G401 (cell line): Measurements from ENCODE around the gene ZNF525. TPM values are rescaled to one million over a fixed set of nuclear protein-coding genes. Genes with fewer than 3 reads are reported as not detected.
"Not testable (repeated sequence)": the region's sequence is repeated elsewhere in the genome, so short reads cannot be mapped to it uniquely, and the experiment has no call there.

ENCODE experiments used
- DNase-seq: peaks from one replicate; pipeline ENCODE4 v3.0.0-alpha.2; 2015; ENCODE audit warnings: low spot score
- in situ Hi-C: cut with HindIII; loops from 2 replicates; pipeline ENCODE4 v1.10.0; 2016; ENCODE audit warnings: low sequenced_read_pairs, mixed read lengths
- total RNA-seq: library from RNA; depleted of rRNA; stranded (reverse); fragments of >200 nt; shearing (Covaris generic); gene quantifications from 2 replicates; pipeline ENCODE4 v1.2.3, GENCODE V29; 2014; rRNA removed

The ZNF525 gene
- total RNA-seq: 11.9 and 23.0 TPM in 2 replicates

GRCh38 chr19:53365134-53365898 lies at the start of gene ZNF525:
Gene ZNF525, plus strand, starts transcription at chr19:53365705. Its CDS starts 6,577 bp downstream, at chr19:53372282.
- in situ Hi-C loops: no loop called here
- peak; percentile 95 for DNase-seq

- in situ Hi-C loops: no loop called here
- DNase-seq: peak; percentile 36
These were observed 36.5 kb upstream of the ZNF525 start for GRCh38 chr19:53328967-53329366.

- in situ Hi-C loops: no loop called here
These were observed 33.0 kb upstream of the ZNF525 start for GRCh38 chr19:53332484-53332883.

DNA sequence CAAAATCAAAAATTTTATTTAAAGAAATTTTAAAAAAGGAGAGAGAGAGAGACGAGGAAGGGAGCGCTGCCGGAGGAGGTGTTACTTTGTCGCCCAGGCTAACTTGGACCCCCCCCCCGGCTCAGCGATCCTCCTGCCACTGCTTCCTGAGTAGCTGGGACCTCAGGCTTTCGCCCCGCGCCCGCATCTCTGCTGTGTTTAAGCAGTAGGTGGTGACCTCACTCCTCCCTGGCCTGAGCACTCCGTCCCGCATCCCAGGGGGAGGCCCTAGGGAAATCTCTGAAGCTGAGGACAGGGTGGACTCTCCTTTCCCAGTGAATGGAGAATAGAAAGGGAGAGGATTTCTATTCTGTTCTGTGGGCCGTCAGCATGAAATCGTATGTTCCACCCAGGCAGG lies 32.4 kb upstream of the ZNF525 start:
- in situ Hi-C loops: no loop called here
- no peak for DNase-seq

More at GRCh38 chr19:53332484-53332883, 33.0 kb upstream of the ZNF525 start:
- peak; percentile 1 for DNase-seq

DNA sequence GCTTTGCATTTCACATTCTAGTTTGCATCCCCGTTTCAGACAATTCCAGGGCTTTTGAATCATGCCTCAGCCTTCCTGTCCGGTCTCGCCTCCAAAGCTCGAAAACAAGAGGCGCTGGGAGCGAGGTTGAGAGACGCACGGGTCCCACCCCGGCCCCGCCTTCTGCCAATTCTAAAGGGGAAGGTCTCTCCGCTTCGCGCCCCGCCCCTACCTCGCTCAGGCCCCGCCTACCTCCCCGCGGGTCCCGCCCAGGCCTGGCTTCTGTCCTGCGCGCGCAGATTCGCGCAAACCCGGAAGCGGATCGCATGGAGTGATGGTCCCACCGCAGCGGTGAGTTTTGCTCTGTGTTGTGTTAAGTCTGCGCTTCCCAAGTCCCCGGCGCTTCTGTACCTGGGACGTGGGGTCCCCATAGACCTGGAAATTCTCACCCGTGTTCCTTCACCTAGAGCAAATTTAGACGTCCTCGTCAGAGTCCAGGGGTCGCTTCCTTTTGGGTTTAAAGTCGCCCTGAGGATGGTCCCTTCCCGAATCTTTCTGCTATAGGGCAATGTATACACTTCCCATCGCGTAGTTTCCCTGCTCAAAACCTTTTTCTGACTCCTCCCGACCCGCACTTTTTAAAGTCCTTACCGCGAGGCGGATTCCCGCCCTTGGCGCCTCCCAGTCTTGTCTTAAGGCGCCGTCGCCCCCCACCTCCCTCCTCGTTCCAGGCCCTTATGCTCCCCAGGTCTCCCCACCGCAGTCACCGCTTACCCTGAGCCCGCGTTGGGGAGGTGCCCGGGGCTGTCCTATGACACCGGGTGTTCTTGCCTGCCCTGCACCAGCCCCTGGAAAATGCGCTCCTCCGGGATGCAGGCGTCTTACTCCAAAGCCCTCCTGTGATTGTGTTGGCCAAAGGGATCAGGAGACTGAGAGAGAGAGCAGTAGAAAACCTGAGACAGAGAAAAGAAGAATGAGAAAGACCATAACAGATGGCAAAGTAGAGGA lies 31.7 kb upstream of the ZNF525 start, which contains the start of gene ZNF845:
Gene ZNF845 (plus strand): TSS at position 287 of the 987 bp plus-strand sequence. CDS start 7,559 bp downstream, outside the sequence.
- in situ Hi-C loops: no loop called here
- peak; percentile 93 for DNase-seq

- in situ Hi-C loops, DNase-seq: not testable (repeated sequence)
These were observed 21.1 kb upstream of the ZNF525 start for GRCh38 chr19:53344403-53344802.

DNA sequence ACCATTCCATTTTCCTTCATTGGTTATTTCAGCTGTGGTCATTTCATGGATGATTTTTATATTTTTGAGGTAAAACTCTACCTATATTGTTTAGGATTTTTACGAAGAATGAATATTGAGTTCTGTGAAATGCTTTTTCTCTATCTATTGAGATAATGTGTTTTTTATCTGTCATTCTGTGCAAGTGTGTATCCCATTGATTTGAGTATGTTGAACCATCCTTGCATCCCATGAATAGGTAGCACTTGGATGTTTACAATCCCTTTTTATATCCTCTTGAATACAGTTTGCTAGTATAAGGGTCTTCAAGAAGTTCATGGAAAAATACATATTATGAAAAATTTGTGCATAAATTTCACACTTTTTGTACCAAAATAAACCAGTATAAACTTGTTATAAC lies 9.8 kb upstream of the ZNF525 start:
- no peak for DNase-seq
- in situ Hi-C loops: no loop called here

DNA sequence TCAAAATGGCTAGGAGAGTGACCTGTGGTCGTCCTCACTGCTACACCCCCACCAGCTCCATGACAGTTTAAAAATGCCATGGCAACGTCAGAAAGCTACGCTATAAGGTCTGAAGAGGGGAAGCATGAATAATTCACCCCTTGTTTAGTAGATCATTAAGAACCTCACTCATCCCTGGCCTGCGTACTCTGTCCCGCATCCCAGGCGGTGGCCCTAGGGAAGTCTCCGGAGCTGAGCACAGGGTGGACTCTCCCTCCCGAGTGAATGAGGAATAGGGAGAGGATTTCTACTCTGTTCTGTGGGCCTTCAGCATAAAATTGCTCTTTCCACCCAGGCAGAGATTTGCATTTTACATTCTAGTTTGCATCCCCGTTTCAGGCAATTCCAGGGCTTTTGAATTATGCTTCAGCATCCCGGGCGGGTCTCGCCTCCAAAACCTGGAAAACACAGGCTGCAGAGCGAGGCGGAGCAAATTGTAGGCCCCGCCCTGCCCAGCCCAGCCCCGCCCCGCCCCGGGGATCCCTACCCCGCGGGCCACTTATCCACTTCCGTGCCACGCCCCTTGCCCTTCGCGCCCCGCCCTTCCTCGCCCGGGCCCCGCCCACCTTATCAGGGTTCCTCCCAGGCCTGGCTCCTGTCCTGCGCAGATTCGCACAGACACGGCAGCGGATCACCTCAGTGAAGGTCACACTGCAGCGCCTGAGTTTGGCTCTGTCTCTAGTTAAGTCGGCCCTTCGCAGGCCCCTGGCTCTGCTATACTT lies 7.5 kb upstream of the ZNF525 start:
- no peak for DNase-seq
- in situ Hi-C loops: no loop called here

GRCh38 chr19:53360056-53360455 lies 5.4 kb upstream of the ZNF525 start:
- DNase-seq, in situ Hi-C loops: not testable (repeated sequence)

DNA sequence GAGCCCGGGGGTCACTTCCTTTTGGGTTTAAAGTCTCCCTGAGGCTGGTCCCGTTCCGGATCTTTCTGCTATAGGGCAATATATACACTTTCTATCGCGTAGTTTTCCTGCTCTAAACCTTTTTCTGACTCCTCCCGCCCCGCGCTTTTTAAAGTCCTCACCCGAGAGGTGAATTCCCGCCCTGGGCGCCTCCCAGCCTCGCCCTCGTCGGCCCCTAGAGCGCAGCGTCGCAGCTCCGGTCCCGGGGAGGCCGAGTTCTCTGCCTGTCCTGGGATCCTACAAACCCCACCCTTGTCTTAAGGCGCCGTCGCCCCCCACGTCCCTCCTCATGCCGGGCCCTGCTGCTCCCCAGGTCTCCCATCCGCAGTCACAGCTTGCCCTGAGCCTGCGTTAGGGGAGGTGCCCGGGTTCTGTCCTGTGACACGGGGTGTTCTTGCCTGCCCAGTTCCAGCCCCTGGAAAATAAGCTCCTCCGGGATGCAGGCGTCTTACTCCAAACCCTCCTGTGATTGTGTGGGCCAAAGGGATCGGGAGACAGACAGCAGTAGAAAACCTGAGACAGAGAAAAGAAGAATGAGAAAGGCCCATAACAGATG lies 491 bp downstream of the ZNF525 start:
- DNase-seq: no peak
- in situ Hi-C loops: no loop called here

- no peak for DNase-seq
- in situ Hi-C loops: no loop called here
These were observed 6.7 kb downstream of the ZNF525 start for GRCh38 chr19:53372196-53372595.

GRCh38 chr19:53374288-53374687 lies 8.8 kb downstream of the ZNF525 start:
- DNase-seq: no peak
- in situ Hi-C loops: no loop called here

- DNase-seq: no peak
- in situ Hi-C loops: no loop called here
These were observed 9.2 kb downstream of the ZNF525 start for GRCh38 chr19:53374743-53375142.

GRCh38 chr19:53381376-53381775 lies 15.9 kb downstream of the ZNF525 start:
- in situ Hi-C loops: no loop called here
- DNase-seq: no peak

DNA sequence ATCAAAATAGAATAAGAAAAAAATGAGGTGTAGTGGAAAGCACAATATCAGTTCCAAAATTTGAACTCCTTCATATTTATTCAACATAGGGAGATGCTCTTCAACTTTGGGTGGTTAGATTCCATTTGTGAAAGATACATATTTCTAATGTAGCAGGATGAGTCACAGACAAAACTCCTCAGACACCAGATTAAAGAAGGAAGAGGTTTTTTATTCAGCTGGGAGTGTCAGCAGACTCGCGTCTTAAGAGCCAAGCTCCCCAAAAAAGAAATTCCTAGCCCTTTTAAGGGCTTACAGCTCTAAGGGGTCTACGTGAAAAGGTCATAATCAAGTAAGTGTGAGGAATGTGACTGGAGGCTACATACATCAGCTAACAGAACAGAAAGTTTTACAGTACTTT lies 22.7 kb downstream of the ZNF525 start:
- in situ Hi-C loops: no loop called here
- DNase-seq: no peak

- in situ Hi-C loops: no loop called here
These were observed 23.4 kb downstream of the ZNF525 start for GRCh38 chr19:53388904-53389303.

DNA sequence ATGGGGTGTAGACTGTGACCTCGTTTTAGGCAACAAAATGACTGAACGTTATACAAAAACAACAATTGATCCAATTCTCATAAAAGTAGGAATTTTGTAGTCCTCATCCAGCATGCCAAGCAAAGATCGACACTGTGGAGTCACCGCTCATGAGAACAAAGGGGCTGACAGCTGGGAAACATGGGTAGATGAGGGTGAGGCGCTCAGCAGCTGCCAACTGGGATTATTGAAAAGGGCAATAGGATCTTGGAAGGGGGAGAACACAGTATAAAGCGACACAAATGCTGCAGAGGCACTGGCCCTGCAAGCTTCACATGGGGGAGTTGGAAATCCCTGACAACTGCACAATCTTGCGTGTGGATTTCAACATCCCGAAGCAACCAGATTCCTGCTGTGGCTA lies 24.1 kb downstream of the ZNF525 start:
- DNase-seq: no peak
- in situ Hi-C loops: no loop called here

More at GRCh38 chr19:53388904-53389303, 23.4 kb downstream of the ZNF525 start:
- no peak for DNase-seq

DNA sequence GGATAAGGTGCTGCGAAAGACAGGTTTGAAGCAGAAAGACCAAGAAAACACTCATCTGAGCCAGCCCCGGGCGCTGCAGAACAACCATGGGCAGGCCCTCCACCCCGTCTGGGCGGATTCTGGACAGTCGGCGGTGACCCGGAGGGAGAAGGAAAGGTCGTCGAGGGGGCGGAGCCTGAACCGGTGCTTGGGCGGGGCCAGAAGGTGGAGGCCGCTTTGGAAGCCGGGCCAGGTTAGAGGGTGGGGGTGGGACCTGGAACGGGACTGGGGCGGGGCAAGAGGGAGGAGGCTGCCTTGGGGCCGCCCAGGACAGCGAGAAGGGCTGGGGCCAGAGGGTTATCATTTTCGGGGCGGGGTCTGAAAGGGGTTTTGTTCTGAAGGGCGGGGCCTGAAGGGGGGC lies 24.5 kb downstream of the ZNF525 start:
- peak; percentile 49 for DNase-seq
- in situ Hi-C loops: no loop called here

DNA sequence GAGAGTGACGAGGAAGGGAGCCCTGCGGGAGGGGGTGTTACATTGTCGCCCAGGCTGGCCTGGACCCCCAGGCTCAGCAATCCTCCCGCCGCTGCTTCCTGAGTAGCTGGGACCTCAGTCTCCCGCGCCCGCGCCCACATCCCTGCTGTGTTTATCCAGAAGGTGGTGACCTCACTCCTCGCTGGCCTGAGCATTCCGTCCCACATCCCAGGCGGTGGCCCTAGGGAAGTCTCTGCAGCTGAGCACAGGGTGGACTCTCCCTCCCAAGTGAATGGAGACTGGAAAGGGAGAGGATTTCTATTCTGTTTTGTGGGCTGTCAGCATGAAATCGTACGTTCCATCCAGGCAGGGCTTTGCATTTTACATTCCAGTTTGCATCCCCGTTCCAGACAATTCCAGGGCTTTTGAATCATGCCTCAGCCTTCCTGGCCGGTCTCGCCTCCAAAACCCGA lies 29.0 kb downstream of the ZNF525 start:
- in situ Hi-C loops: no loop called here
- DNase-seq: no peak
